Erythroblast (primary cell): ENCODE measurements around the gene ATF7IP2.

Experiments used
- DNase-seq, 2 experiments: peaks; one replicate each; lab custom pipeline; 2025; lab: John Stamatoyannopoulos, UW
- GATA1 ChIP-seq: IDR thresholded peaks from 2 replicates; pipeline ENCODE4 v1.6.1; 2011; ENCODE audit warnings: low read depth, mild to moderate bottlenecking, control low read depth, low read length, moderate library complexity
- POLR2A ChIP-seq: IDR thresholded peaks from 2 replicates; pipeline ENCODE4 v1.6.1; 2011; ENCODE audit warnings: mild to moderate bottlenecking, low read length

The ATF7IP2 gene

GRCh38 chr16:10521681-10522274, 135.9 kb downstream of the ATF7IP2 start:
- TF ChIP-seq POLR2A (no peak), GATA1 (no peak)
- DNase-seq, result peak; percentile 61 to 77

GRCh38 chr16:10522966-10523365, 137.1 kb downstream of the ATF7IP2 start:
- TF ChIP-seq POLR2A, result no peak
- TF ChIP-seq GATA1, result no peak
- no peak for DNase-seq

GRCh38 chr16:10525214-10525825, 139.5 kb downstream of the ATF7IP2 start:
- TF ChIP-seq POLR2A (no peak), GATA1 (no peak)
- no peak for DNase-seq

- no peak for DNase-seq
- TF ChIP-seq GATA1 (no peak), POLR2A (no peak)
Measured at GRCh38 chr16:10526962-10527361, 141.1 kb downstream of the ATF7IP2 start.

- TF ChIP-seq GATA1, result no peak
Measured at GRCh38 chr16:10528635-10529034, 142.8 kb downstream of the ATF7IP2 start.

GRCh38 chr16:10529895-10530669, 144.2 kb downstream of the ATF7IP2 start:
- TF ChIP-seq GATA1, result no peak
- TF ChIP-seq POLR2A, result no peak
- no peak for DNase-seq

More at GRCh38 chr16:10528635-10529034, 142.8 kb downstream of the ATF7IP2 start:
- DNase-seq, result no peak

GRCh38 chr16:10530685-10531084, 144.8 kb downstream of the ATF7IP2 start:
- TF ChIP-seq GATA1 (no peak), POLR2A (no peak)

GRCh38 chr16:10531582-10531981, 145.7 kb downstream of the ATF7IP2 start:
- TF ChIP-seq GATA1, result no peak
- no peak for TF ChIP-seq POLR2A
- no peak for DNase-seq

More at GRCh38 chr16:10530685-10531084, 144.8 kb downstream of the ATF7IP2 start:
- no peak for DNase-seq
